Measurements from ENCODE around the gene MPZL1. TPM values are rescaled to one million over a fixed set of nuclear protein-coding genes. Genes with fewer than 3 reads are reported as not detected.
A peak's percentile ranks its signal among the peaks of the same experiment; 100 is the strongest.

The MPZL1 gene
- total and polyA plus RNA-seq, 2 of the 8 experiments (the other 6 are each of a cell fraction or from before 2014, with no cell fraction given) = 37.8 to 120 TPM

- H2AFZ ChIP-seq (ENCODE audit: low read length) = 0 out of 2 replicates have a peak overlapping the region, but pooled peaks have one; percentile 18
- H3K23ac ChIP-seq (ENCODE audit: insufficient read length) = no peak overlapping the region
- WGBS, 2 experiments (ENCODE audit: extremely low coverage in 1 of 2, insufficient coverage in 1 of 2, insufficient read length in 1 of 2, insufficient replicate concordance in 2 of 2, low coverage in 1 of 2, low lambda C conversion rate in 2 of 2, missing lambda C conversion rate in 1 of 2) = 27% methylated on average over 27 of the region's 35 CpGs; no CpG with 5 or more reads in 1 of the 2 experiments
- H3K9me3 ChIP-seq (ENCODE audit: insufficient read depth in 2 of 2, low read depth in 1 of 2, low read length in 1 of 2) = 0 out of 4 replicates have a peak, but pooled peaks cover 0 to 2% of the 10 kb centered on the region in 2 experiments
- DNase-seq (ENCODE audit: low read depth in 1 of 2, low spot score in 2 of 2) (peak in 1 of 2 experiments; percentile 80), FAIRE-seq (no peak)
- H2BK20ac ChIP-seq (ENCODE audit: low read length) = no peak overlapping the region
- H3K79me1 ChIP-seq (ENCODE audit: low read depth, low read length) = no peaks in the 10 kb centered on the region
- H4K5ac ChIP-seq (ENCODE audit: insufficient read length, low read depth, low read length) = no peak overlapping the region
- H3K79me2 ChIP-seq (ENCODE audit: control insufficient read depth in 1 of 2, insufficient read depth in 2 of 2, low read length in 2 of 2) = no peaks in the 10 kb centered on the region
- no peaks in the 10 kb centered on the region for H3K27me3 ChIP-seq (replicated peaks in 1 of 4; ENCODE audit: control insufficient read depth in 3 of 4, extremely low read depth in 1 of 4, insufficient read depth in 3 of 4, low read length in 3 of 4)
- no peak overlapping the region for H3K18ac ChIP-seq (ENCODE audit: extremely low read depth, low read length)
- no peaks in the 10 kb centered on the region for H3K23me2 ChIP-seq (ENCODE audit: low read depth, low read length)
- no peak overlapping the region for H2BK5ac ChIP-seq (ENCODE audit: low read depth, low read length)
- H3K4me1 ChIP-seq (replicated peaks in 1 of 4; ENCODE audit: control insufficient read depth in 3 of 4, insufficient read depth in 4 of 4, low read length in 3 of 4) = peaks cover 0 to 8% (median 4%) of the 10 kb centered on the region in 4 experiments; a peak in 5 of 7 replicates
- H3K9ac ChIP-seq (replicated peaks in 1 of 4; ENCODE audit: extremely low read depth in 1 of 4, low read depth in 3 of 4, low read length in 3 of 4) = no peak overlapping the region
- no peak overlapping the region for H4K8ac ChIP-seq (ENCODE audit: extremely low read depth, insufficient read depth, low read length)
- POLR2A ChIA-PET (ENCODE audit: partially characterized antibody) = interaction anchor here (0.8 kb wide), 1 partner anchor 10 kb away, joined by 3 read pairs; no protein-coding TSS in a partner anchor
- no peak overlapping the region for H2AK5ac ChIP-seq (ENCODE audit: low read depth, low read length)
- no peaks in the 10 kb centered on the region for H4K20me1 ChIP-seq (replicated peaks in 1 of 2; ENCODE audit: control insufficient read depth in 1 of 2, insufficient read depth in 2 of 2, low read length in 2 of 2)
- no peaks in the 10 kb centered on the region for H3K36me3 ChIP-seq (ENCODE audit: control insufficient read depth in 2 of 4, insufficient read depth in 4 of 4, low read length in 3 of 4)
- H3K4ac ChIP-seq (replicated peaks; ENCODE audit: insufficient read length, low read depth, low read length) = no peak overlapping the region
- peak overlapping the region; percentile 28 for H2BK120ac ChIP-seq (replicated peaks; ENCODE audit: low read depth, low read length)
- H3K14ac ChIP-seq (ENCODE audit: insufficient read length) = no peak overlapping the region
- no peak overlapping the region for H2BK12ac ChIP-seq (ENCODE audit: low read depth, low read length)
- no peak overlapping the region for H3K56ac ChIP-seq (replicated peaks; ENCODE audit: insufficient read length, low read depth, low read length)
- no peak overlapping the region for H3K27ac ChIP-seq (ENCODE audit: low read depth, low read length)
- H2BK15ac ChIP-seq (ENCODE audit: low read length) = no peak overlapping the region
- peak overlapping the region in 2 of 4 experiments; percentile 12 to 48; a peak in 4 of 8 replicates for H3K4me3 ChIP-seq (ENCODE audit: extremely low read depth in 1 of 4, insufficient read depth in 2 of 4, low read depth in 3 of 4, low read length in 4 of 4)
- no peak overlapping the region for H4K91ac ChIP-seq (replicated peaks; ENCODE audit: insufficient read length, low read length)
- peak overlapping the region; percentile 10 to 49; a peak in 3 of 4 replicates for H3K4me2 ChIP-seq (ENCODE audit: insufficient read depth in 1 of 2, low read depth in 2 of 2, low read length in 2 of 2)
- CTCF ChIA-PET (ENCODE audit: partially characterized antibody) = no interaction called here
These were observed 98.3 kb downstream of the MPZL1 start for GRCh38 chr1:167819849-167820683.
